HUES64 (cell line): ENCODE measurements around the gene SETD1B.
"Not testable (repeated sequence)": the region's sequence is repeated elsewhere in the genome, so short reads cannot be mapped to it uniquely, and the experiment has no call there.

ENCODE experiments used
- H3K27ac ChIP-seq: 2 replicates; pipeline ENCODE4 v1.7.0; 2013; ENCODE audit warnings: low read depth, low read length, inconsistent platforms
- H3K27me3 ChIP-seq: 2 replicates; pipeline ENCODE4 v1.6.1; 2013; ENCODE audit warnings: mild to moderate bottlenecking, low read length; ENCODE audit not compliant: insufficient read depth
- H3K36me3 ChIP-seq: 2 replicates; pipeline ENCODE4 v1.6.1; 2013; ENCODE audit warnings: mild to moderate bottlenecking, low read length; ENCODE audit not compliant: insufficient read depth
- H3K4me1 ChIP-seq: 2 replicates; pipeline ENCODE4 v1.6.1; 2013; ENCODE audit warnings: mild to moderate bottlenecking, low read length, moderate library complexity; ENCODE audit not compliant: insufficient read depth
- H3K4me3 ChIP-seq: 2 replicates; pipeline ENCODE4 v1.5.1; 2013; ENCODE audit warnings: mild to moderate bottlenecking, low read length, moderate library complexity
- H3K9ac ChIP-seq: 2 replicates; pipeline ENCODE4 v1.6.1; 2013; ENCODE audit warnings: mild to moderate bottlenecking, low read depth, low read length
- H3K9me3 ChIP-seq: 2 replicates; pipeline ENCODE4 v1.6.1; 2013; ENCODE audit warnings: low read depth, low read length; ENCODE audit not compliant: insufficient read depth
- WGBS: fragments of 150-250, 120-280 bp; methylation state at CpG from one replicate; pipeline ENCODE4 v1.1.7; 2013; ENCODE audit warnings: missing lambda C conversion rate; 5-methylcytosine and 5-hydroxymethylcytosine counted together

Gene SETD1B

GRCh38 chr12:121781998-121782979 is 21.5 kb upstream of the SETD1B start:
- Histone ChIP-seq H3K27me3 (no peaks in the 10 kb centered on the region), H3K4me3 (no peak overlapping the region), H3K36me3 (peaks cover 22% of the 10 kb centered on the region), H3K27ac (peak overlapping the region; percentile 33; the same call in 1 of the 2 replicates), H3K4me1 (peaks cover 5% of the 10 kb centered on the region; the same call in 1 of the 2 replicates), H3K9me3 (no peaks in the 10 kb centered on the region), H3K9ac (no peak overlapping the region)
- WGBS = 63% methylated on average over 13 of the region's 14 CpGs

- Histone ChIP-seq H3K27ac (no peak overlapping the region), H3K36me3 (peaks cover 20% of the 10 kb centered on the region), H3K9me3 (no peaks in the 10 kb centered on the region), H3K4me3 (no peak overlapping the region), H3K27me3 (no peaks in the 10 kb centered on the region), H3K4me1 (peaks cover 5% of the 10 kb centered on the region; the same call in 1 of the 2 replicates), H3K9ac (no peak overlapping the region)
- WGBS = 91% methylated on average over 6 of the region's 6 CpGs
Measured at GRCh38 chr12:121783766-121784165, 20.0 kb upstream of the SETD1B start.

GRCh38 chr12:121784460-121784859 is 19.3 kb upstream of the SETD1B start:
- H3K9me3 ChIP-seq = no peaks in the 10 kb centered on the region
- H3K9ac ChIP-seq = no peak overlapping the region
- H3K36me3 ChIP-seq = peaks cover 13% of the 10 kb centered on the region
- peaks cover 5% of the 10 kb centered on the region; the same call in 1 of the 2 replicates for H3K4me1 ChIP-seq
- no peak overlapping the region for H3K4me3 ChIP-seq
- 90% methylated on average over 2 of the region's 6 CpGs for WGBS
- no peaks in the 10 kb centered on the region for H3K27me3 ChIP-seq
- H3K27ac ChIP-seq = no peak overlapping the region

- H3K9me3 ChIP-seq = no peaks in the 10 kb centered on the region
- WGBS = 94% methylated on average over 6 of the region's 6 CpGs
- no peaks in the 10 kb centered on the region for H3K27me3 ChIP-seq
- no peak overlapping the region for H3K27ac ChIP-seq
- H3K36me3 ChIP-seq = no peaks in the 10 kb centered on the region
- H3K4me1 ChIP-seq = peaks cover 8% of the 10 kb centered on the region; the same call in 1 of the 2 replicates
- H3K4me3 ChIP-seq = no peak overlapping the region
- no peak overlapping the region for H3K9ac ChIP-seq
Measured at GRCh38 chr12:121786440-121786825, 17.4 kb upstream of the SETD1B start.

GRCh38 chr12:121787063-121788025 is 16.5 kb upstream of the SETD1B start:
- Histone ChIP-seq H3K4me1 (0 out of 2 replicates have a peak, but pooled peaks cover 3% of the 10 kb centered on the region), H3K36me3 (no peaks in the 10 kb centered on the region), H3K4me3 (no peak overlapping the region), H3K27ac (no peak overlapping the region), H3K9me3 (no peaks in the 10 kb centered on the region), H3K27me3 (no peaks in the 10 kb centered on the region), H3K9ac (no peak overlapping the region)
- 94% methylated on average over 16 of the region's 17 CpGs for WGBS

- no peaks in the 10 kb centered on the region for H3K9me3 ChIP-seq
- no peak overlapping the region for H3K4me3 ChIP-seq
- no peaks in the 10 kb centered on the region for H3K36me3 ChIP-seq
- H3K4me1 ChIP-seq = 0 out of 2 replicates have a peak, but pooled peaks cover 3% of the 10 kb centered on the region
- no peaks in the 10 kb centered on the region; the same call in 1 of the 2 replicates for H3K27me3 ChIP-seq
- no peak overlapping the region for H3K9ac ChIP-seq
- 94% methylated on average over 5 of the region's 7 CpGs for WGBS
- H3K27ac ChIP-seq = no peak overlapping the region
Measured at GRCh38 chr12:121788176-121788818, 15.5 kb upstream of the SETD1B start.

GRCh38 chr12:121789233-121789781 is 14.5 kb upstream of the SETD1B start:
- Histone ChIP-seq H3K4me3 (no peak overlapping the region), H3K9ac (no peak overlapping the region), H3K9me3 (no peaks in the 10 kb centered on the region), H3K27me3 (no peaks in the 10 kb centered on the region; the same call in 1 of the 2 replicates), H3K27ac (no peak overlapping the region), H3K36me3 (no peaks in the 10 kb centered on the region), H3K4me1 (0 out of 2 replicates have a peak, but pooled peaks cover 3% of the 10 kb centered on the region)
- WGBS = 78% methylated on average over 13 of the region's 13 CpGs

- Histone ChIP-seq H3K9ac (no peak overlapping the region), H3K4me1 (peaks cover 4% of the 10 kb centered on the region; the same call in 1 of the 2 replicates)
Measured at GRCh38 chr12:121789800-121790728, 13.7 kb upstream of the SETD1B start.

GRCh38 chr12:121790785-121791184 is 13.0 kb upstream of the SETD1B start:
- 96% methylated on average over 8 of the region's 8 CpGs for WGBS
- H3K9me3 ChIP-seq, H3K27me3 ChIP-seq, H3K4me3 ChIP-seq, H3K4me1 ChIP-seq, H3K27ac ChIP-seq, H3K9ac ChIP-seq, H3K36me3 ChIP-seq: not testable (repeated sequence)

More at GRCh38 chr12:121789800-121790728, 13.7 kb upstream of the SETD1B start:
- Histone ChIP-seq H3K27me3 (no peaks in the 10 kb centered on the region; the same call in 1 of the 2 replicates), H3K27ac (no peak overlapping the region), H3K9me3 (no peaks in the 10 kb centered on the region), H3K36me3 (no peaks in the 10 kb centered on the region), H3K4me3 (no peak overlapping the region)
- 78% methylated on average over 28 of the region's 28 CpGs for WGBS
